ENCODE results near the gene TTC27.
"Not testable (repeated sequence)": the region's sequence is repeated elsewhere in the genome, so short reads cannot be mapped to it uniquely, and the experiment has no call there.

The TTC27 gene

DNA sequence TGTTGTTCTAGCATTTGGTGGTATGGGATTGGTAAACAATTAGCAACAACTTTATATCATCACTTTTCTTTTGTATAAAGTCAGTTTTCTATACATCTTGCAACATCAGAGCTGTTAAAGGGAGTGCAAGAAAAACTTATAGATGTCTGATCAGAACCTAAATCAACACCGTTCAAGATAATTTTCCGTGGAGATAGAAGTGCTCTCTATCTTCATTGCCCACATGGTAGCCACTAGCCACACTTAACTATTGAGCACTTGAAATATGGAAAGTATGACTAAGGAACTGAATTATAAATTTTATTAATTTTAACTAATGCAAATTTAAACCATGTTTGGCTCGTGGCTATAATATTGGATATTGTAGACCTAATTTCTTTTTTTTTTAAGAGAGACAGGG is 5.2 kb downstream of the TTC27 start:
- H3K4me3 ChIP-seq, result no peak overlapping the region

GRCh38 chr2:32638548-32638947 is 10.7 kb downstream of the TTC27 start:
- H3K4me1 ChIP-seq; in situ Hi-C loops (cut with MboI; ENCODE audit: low sequenced_read_pairs); H3K9me3 ChIP-seq; H3K27me3 ChIP-seq (ENCODE audit: low read depth); H3K4me3 ChIP-seq; DNase-seq (ENCODE audit: low spot score in 2 of 2): not testable (repeated sequence)
- peaks cover 22% of the 10 kb centered on the region for H3K36me3 ChIP-seq (replicated peaks)

More for the DNA sequence above, 5.2 kb downstream of the TTC27 start:
- in situ Hi-C loops (cut with MboI; ENCODE audit: low sequenced_read_pairs), result no loop called here
- peaks cover 17% of the 10 kb centered on the region for H3K36me3 ChIP-seq (replicated peaks)
- H3K9me3 ChIP-seq, result no peaks in the 10 kb centered on the region
- no peaks in the 10 kb centered on the region for H3K27me3 ChIP-seq (ENCODE audit: low read depth)
- no peak for DNase-seq (ENCODE audit: low spot score in 2 of 2)
- H3K4me1 ChIP-seq, result no peaks in the 10 kb centered on the region

GRCh38 chr2:32641180-32641579 is 13.3 kb downstream of the TTC27 start:
- in situ Hi-C loops (cut with MboI; ENCODE audit: low sequenced_read_pairs), result no loop called here
- Histone ChIP-seq H3K4me1 (no peaks in the 10 kb centered on the region), H3K27me3 (ENCODE audit: low read depth) (no peaks in the 10 kb centered on the region), H3K4me3 (no peak overlapping the region), H3K9me3 (no peaks in the 10 kb centered on the region), H3K36me3 (replicated peaks) (peaks cover 15% of the 10 kb centered on the region)
- no peak for DNase-seq (ENCODE audit: low spot score in 2 of 2)

DNA sequence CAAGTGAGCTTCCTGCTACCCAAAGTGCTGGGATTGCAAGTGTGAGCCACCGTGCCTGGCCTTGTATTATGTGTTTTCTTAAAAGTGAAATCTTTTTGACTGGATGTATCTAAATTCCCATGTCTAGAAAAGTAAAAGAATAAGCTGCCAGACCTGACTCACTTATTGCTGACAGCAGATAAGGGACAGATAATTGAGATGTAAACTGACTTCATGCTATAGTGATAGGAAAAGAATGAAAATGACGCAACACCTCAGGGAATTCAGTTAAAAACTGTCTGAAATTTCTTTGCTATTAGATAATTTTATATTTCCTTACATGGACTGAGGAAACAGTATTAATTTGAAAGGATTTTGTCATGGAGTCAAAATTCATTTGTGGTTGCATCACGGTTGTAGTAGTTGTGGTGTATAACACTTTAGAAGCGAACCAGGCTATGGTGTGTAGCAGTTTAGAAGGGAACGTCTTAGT is 19.4 kb downstream of the TTC27 start:
- H3K4me3 ChIP-seq, result no peak overlapping the region
- in situ Hi-C loops (cut with MboI; ENCODE audit: low sequenced_read_pairs), result no loop called here
- H3K9me3 ChIP-seq, result no peaks in the 10 kb centered on the region
- no peaks in the 10 kb centered on the region for H3K4me1 ChIP-seq
- H3K27me3 ChIP-seq (ENCODE audit: low read depth), result no peaks in the 10 kb centered on the region
- peaks cover 6% of the 10 kb centered on the region; the same call in 1 of the 2 replicates for H3K36me3 ChIP-seq (replicated peaks)
- DNase-seq (ENCODE audit: low spot score in 2 of 2), result no peak

DNA sequence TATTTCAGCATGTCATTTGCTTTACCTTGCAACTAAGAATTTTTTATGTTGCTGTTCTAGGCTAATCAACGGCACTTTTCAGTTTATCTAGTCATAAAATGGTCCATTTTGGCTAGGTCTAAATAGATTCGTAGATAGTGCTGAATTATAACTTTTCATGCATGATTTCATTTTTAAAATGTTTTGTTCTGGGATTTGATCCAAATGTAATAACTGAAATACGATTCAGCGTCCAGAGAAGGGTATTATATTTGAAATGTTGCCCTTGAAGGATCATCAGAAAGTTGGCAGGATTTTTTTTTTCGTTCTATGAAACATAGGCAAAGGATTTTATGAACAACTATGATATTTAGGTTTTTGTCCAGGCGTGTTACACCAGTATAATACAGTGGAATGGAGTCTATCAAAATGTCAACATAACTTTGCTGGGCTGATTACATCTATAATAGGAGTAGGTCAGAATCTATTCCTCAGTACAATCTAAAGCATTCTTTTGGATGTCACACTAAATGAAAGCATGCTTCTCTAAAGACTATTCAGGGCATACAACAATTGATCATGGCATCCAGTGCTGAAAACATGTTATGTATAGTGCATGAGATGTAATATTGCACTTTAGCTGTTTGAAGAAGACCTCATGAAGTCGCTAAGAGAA is 24.8 kb downstream of the TTC27 start:
- H3K4me3 ChIP-seq, result no peak overlapping the region
- in situ Hi-C loops (cut with MboI; ENCODE audit: low sequenced_read_pairs), result no loop called here
- no peaks in the 10 kb centered on the region for H3K4me1 ChIP-seq
- H3K27me3 ChIP-seq (ENCODE audit: low read depth), result no peaks in the 10 kb centered on the region
- peaks cover 2% of the 10 kb centered on the region; the same call in 1 of the 2 replicates for H3K36me3 ChIP-seq (replicated peaks)
- no peaks in the 10 kb centered on the region for H3K9me3 ChIP-seq
- DNase-seq (ENCODE audit: low spot score in 2 of 2), result no peak

DNA sequence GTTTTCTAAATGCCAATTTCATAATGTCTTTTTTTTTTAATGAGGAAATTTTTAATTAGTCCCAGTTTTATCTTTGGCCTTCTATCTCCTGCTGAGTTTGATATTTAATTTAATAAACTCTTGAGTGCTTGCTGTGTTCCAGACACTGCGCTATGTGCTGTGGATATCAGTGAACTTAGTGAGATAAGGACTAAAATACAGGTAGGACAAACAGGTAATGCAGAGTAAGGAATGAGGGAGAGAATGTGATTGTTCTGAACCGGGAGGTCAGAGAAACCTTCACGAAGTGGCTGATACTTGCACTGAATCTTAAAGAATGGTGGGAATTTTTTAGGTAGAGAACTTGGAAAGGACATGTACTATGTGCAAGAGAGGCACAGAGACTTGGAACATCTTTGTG is 28.2 kb downstream of the TTC27 start:
- Histone ChIP-seq H3K4me3 (no peak overlapping the region), H3K4me1 (no peaks in the 10 kb centered on the region)

DNA sequence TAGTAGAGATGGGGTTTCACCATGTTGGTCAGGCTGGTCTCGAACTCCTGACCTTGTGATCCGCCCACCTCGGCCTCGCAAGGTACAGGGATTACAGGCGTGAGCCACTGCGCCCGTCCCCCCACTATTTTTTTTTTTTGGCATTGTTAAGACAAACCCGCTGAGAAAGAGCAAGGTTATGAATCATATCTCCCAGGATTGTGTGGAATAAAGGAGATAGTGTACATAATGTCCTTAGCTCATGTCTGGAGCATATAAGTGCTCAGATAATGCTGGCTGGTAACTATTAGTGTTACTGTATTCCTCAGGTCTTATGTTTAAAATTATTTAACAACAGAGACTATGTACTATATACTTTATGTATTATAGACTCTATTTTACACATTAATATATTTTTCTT is 36.0 kb downstream of the TTC27 start:
- Histone ChIP-seq H3K27me3 (ENCODE audit: low read depth) (no peaks in the 10 kb centered on the region), H3K36me3 (replicated peaks) (no peaks in the 10 kb centered on the region; the same call in 1 of the 2 replicates), H3K9me3 (no peaks in the 10 kb centered on the region), H3K4me1 (no peaks in the 10 kb centered on the region), H3K4me3 (no peak overlapping the region)
- in situ Hi-C loops (cut with MboI; ENCODE audit: low sequenced_read_pairs), result no loop called here
- DNase-seq (ENCODE audit: low spot score in 2 of 2), result no peak

More for the DNA sequence above, 28.2 kb downstream of the TTC27 start:
- DNase-seq (ENCODE audit: low spot score in 2 of 2), result no peak
- in situ Hi-C loops (cut with MboI; ENCODE audit: low sequenced_read_pairs), result no loop called here
- Histone ChIP-seq H3K27me3 (ENCODE audit: low read depth) (no peaks in the 10 kb centered on the region), H3K36me3 (replicated peaks) (0 out of 2 replicates have a peak, but pooled peaks cover 2% of the 10 kb centered on the region), H3K9me3 (no peaks in the 10 kb centered on the region)

- Histone ChIP-seq H3K4me1 (no peaks in the 10 kb centered on the region), H3K4me3 (no peak overlapping the region), H3K9me3 (no peaks in the 10 kb centered on the region), H3K36me3 (replicated peaks) (no peaks in the 10 kb centered on the region; the same call in 1 of the 2 replicates), H3K27me3 (ENCODE audit: low read depth) (no peaks in the 10 kb centered on the region)
- in situ Hi-C loops (cut with MboI; ENCODE audit: low sequenced_read_pairs), result no loop called here
- no peak for DNase-seq (ENCODE audit: low spot score in 2 of 2)
Observed at GRCh38 chr2:32666704-32667103, 38.9 kb downstream of the TTC27 start.

DNA sequence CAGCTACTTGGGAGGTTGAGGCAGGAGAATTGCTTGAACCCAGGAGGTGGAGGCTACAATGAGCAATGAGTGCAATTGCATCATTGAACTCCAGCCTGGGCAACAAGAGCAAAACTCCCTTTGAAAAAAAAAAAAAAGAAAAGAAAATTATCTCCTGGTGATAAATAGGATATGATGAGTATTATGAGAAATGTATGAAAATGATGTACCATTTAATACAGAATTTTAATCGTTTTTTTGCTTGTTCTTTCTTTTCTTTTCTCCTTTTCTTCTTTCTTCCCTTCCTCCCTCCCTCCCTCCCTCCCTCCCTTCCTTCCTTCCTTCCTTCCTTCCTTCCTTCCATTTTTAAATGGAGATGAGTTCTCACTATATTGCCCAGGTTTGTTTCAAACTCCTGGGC is 40.4 kb downstream of the TTC27 start:
- DNase-seq (ENCODE audit: low spot score in 2 of 2), result no peak

DNA sequence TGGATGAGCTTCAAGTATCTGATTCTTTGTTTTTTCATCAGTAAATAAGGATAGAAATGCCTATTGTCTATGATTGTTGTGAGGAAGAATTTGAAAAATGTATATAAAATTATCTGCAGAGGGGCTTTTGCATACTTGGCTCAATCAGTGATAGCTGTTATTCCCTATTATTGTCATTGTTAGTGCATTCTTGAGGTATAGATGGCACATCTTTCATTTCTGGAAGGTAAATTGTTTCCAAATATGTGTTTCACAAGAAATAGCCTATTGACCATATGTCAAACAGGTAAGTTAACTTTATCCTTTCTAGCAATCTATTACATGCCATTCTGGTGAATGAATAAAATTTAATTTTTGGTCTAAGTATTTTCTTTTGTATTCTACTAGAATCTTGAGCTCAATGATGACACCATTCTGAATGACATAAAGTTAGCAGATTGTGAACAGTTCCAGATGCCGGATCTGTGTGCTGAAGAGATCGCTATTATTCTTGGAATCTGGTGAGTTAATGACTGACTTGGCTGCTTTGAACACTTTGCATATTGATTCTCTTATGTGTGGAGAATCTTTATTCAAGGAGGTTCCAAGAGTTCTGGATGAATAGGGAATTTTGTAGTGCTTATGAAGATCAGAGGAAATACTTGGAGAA is 44.2 kb downstream of the TTC27 start:
- Histone ChIP-seq H3K4me3 (no peak overlapping the region), H3K4me1 (no peaks in the 10 kb centered on the region), H3K9me3 (no peaks in the 10 kb centered on the region), H3K27me3 (ENCODE audit: low read depth) (no peaks in the 10 kb centered on the region), H3K36me3 (replicated peaks) (no peaks in the 10 kb centered on the region)
- in situ Hi-C loops (cut with MboI; ENCODE audit: low sequenced_read_pairs), result no loop called here
- DNase-seq (ENCODE audit: low spot score in 2 of 2), result no peak

More for the DNA sequence above, 40.4 kb downstream of the TTC27 start:
- no peak overlapping the region for H3K4me3 ChIP-seq
- in situ Hi-C loops (cut with MboI; ENCODE audit: low sequenced_read_pairs), result no loop called here
- H3K9me3 ChIP-seq, result no peaks in the 10 kb centered on the region
- no peaks in the 10 kb centered on the region for H3K27me3 ChIP-seq (ENCODE audit: low read depth)
- no peaks in the 10 kb centered on the region; the same call in 1 of the 2 replicates for H3K36me3 ChIP-seq (replicated peaks)
- no peaks in the 10 kb centered on the region for H3K4me1 ChIP-seq

- Histone ChIP-seq H3K4me1 (no peaks in the 10 kb centered on the region), H3K4me3 (no peak overlapping the region), H3K9me3 (no peaks in the 10 kb centered on the region), H3K36me3 (replicated peaks) (no peaks in the 10 kb centered on the region), H3K27me3 (ENCODE audit: low read depth) (no peaks in the 10 kb centered on the region)
- in situ Hi-C loops (cut with MboI; ENCODE audit: low sequenced_read_pairs), result no loop called here
- DNase-seq (ENCODE audit: low spot score in 2 of 2), result no peak
Observed at GRCh38 chr2:32678825-32679224, 51.0 kb downstream of the TTC27 start.

- in situ Hi-C loops (cut with MboI; ENCODE audit: low sequenced_read_pairs), result no loop called here
- Histone ChIP-seq H3K4me1 (no peaks in the 10 kb centered on the region), H3K4me3 (no peak overlapping the region), H3K36me3 (replicated peaks) (no peaks in the 10 kb centered on the region), H3K9me3 (no peaks in the 10 kb centered on the region), H3K27me3 (ENCODE audit: low read depth) (no peaks in the 10 kb centered on the region)
- DNase-seq (ENCODE audit: low spot score in 2 of 2), result no peak
Observed at GRCh38 chr2:32680942-32681341, 53.1 kb downstream of the TTC27 start.

- H3K9me3 ChIP-seq, result no peaks in the 10 kb centered on the region
- H3K4me3 ChIP-seq, result no peak overlapping the region
- DNase-seq (ENCODE audit: low spot score in 2 of 2), result no peak
- in situ Hi-C loops (cut with MboI; ENCODE audit: low sequenced_read_pairs), result no loop called here
- H3K27me3 ChIP-seq (ENCODE audit: low read depth), result no peaks in the 10 kb centered on the region
- no peaks in the 10 kb centered on the region for H3K36me3 ChIP-seq (replicated peaks)
- H3K4me1 ChIP-seq, result peaks cover 2% of the 10 kb centered on the region; the same call in 1 of the 2 replicates
Observed at GRCh38 chr2:32683520-32684086, 55.8 kb downstream of the TTC27 start.

DNA sequence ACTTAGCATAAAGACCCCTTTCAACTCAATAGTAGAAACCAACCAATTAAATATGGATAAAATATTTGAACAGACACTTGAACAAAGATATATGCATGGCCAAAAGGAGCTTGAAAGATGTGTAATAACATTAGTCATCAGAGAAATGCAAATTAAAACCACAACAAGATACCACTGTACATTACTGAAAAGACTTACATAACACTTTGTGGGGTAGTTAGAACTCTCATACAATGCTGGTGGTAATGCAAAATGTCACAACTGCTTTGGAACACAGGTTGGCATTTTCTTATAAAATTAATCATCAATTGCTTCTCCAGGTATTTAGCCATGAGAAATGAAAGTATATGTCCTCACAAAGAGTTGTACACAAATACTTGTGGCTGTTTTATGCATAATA is 60.7 kb downstream of the TTC27 start:
- H3K27me3 ChIP-seq (ENCODE audit: low read depth), result no peaks in the 10 kb centered on the region
- in situ Hi-C loops (cut with MboI; ENCODE audit: low sequenced_read_pairs), result no loop called here
- no peaks in the 10 kb centered on the region for H3K9me3 ChIP-seq
- H3K36me3 ChIP-seq (replicated peaks), result no peaks in the 10 kb centered on the region
- H3K4me3 ChIP-seq, result no peak overlapping the region
- H3K4me1 ChIP-seq, result peaks cover 2% of the 10 kb centered on the region; the same call in 1 of the 2 replicates
- no peak for DNase-seq (ENCODE audit: low spot score in 2 of 2)

All from HAP-1 (cell line).